ENCODE data around the gene RETSAT. TPM values are rescaled to one million over a fixed set of nuclear protein-coding genes. Genes with fewer than 3 reads are reported as not detected.
A peak's percentile ranks its signal among the peaks of the same experiment; 100 is the strongest.

The RETSAT gene
- polyA plus RNA-seq, 2 of the 4 experiments (the other 2 are of a cell fraction), result 42.3 to 51.6 TPM

DNA sequence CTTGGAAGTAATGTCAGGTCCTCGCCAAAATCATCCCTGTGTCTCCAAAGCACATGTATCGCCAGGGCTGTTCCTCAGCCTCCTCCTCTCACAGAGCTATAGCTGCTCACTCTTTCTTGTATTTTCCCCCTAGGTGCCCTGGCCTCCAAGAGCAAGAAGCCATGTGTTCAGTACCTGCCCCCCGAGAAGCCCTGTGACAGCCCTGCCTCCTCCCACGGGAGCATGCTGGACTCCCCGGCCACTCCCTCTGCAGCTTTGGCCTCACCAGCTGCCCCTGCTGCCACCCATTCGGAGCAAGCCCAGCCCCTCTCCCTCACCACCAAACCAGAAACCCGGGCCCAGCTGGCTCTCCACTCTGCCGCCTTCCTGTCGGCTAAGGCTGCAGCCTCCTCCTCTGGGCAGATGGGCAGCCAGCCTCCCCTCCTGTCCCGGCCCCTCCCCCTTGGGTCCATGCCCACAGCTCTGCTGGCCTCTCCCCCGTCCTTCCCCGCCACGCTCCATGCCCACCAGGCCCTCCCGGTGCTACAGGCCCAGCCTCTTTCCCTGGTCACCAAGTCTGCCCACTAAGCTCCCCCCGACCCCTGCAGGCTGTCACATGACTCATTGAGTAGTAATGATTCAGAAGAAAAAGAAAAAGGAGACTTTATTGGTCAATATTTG lies 45.3 kb downstream of the RETSAT start:
- Histone ChIP-seq H3K4me1 (peaks cover 5% of the 10 kb centered on the region; the same call in 1 of the 3 replicates), H3K4me2 (no peak overlapping the region), H3K9me3 (no peaks in the 10 kb centered on the region), H3K4me3 (no peak overlapping the region), H3K27ac (peak overlapping the region in 1 of 2 experiments; percentile 2; a peak in 1 of 6 replicates)
- TF ChIP-seq CBX8 (IDR thresholded peaks at IDR 0.05), result no peak
- TF ChIP-seq HOXB5 (CRISPR knock-in tag; IDR thresholded peaks at IDR 0.05), result no peak
- no peak for TF ChIP-seq SMC3 (IDR thresholded peaks at IDR 0.05)
- TF ChIP-seq EP300 (IDR thresholded peaks at IDR 0.05), result no peak
- no peak for TF ChIP-seq HOXB13 (CRISPR knock-in tag; IDR thresholded peaks at IDR 0.05; ENCODE audit: low read depth)
- no peak for TF ChIP-seq HDAC2 (IDR thresholded peaks at IDR 0.05)
- no peak for TF ChIP-seq MAFK (IDR thresholded peaks at IDR 0.05; ENCODE audit: partially characterized antibody)
- no peak for TF ChIP-seq FOSL2 (IDR thresholded peaks at IDR 0.05)
- TF ChIP-seq FOSL2 (CRISPR knock-in tag; IDR thresholded peaks at IDR 0.05), result peak; percentile 19; the same call in 1 of the 2 replicates
- no peak for TF ChIP-seq JUNB (IDR thresholded peaks at IDR 0.05)
- ATAC-seq (peak; percentile 21 to 35; a peak in 4 of 6 replicates), DNase-seq (ENCODE audit: low read depth in 1 of 2, low spot score in 1 of 2) (no peak), FAIRE-seq (no peak)
- WGBS (ENCODE audit: missing lambda C conversion rate), result 73% methylated on average over 14 of the region's 15 CpGs
- CTCF ChIA-PET, result interaction anchor here (1.2 to 4.7 kb wide), 4 partner anchors 10 to 243 kb away, joined by 3 to 77 read pairs (median 8); no protein-coding TSS in a partner anchor
- POLR2A ChIA-PET, result interaction anchor here (1.2 kb wide), 1 partner anchor 45 kb away, joined by 4 read pairs; the partner anchor contains the start of genes ELMOD3 and RETSAT

DNA sequence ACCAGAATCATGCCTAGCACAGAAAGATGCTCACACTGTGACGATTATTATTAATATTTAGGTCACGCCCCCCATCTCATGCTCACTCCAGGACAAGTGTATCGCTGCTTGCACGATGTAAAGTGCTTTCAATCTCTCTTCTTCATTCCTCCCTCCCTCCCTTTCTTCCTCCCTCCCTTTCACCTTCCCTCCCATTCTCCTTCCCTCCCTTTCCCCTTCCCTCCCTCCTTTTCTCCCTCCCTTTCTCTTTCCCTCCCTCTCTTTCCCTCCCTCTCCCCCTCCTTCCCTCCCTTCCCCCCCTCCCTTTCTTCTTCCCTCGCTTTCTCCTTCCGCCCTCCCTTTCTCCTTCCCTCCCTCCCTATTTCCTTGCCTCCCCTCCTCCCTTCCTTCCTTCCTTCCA lies 46.1 kb downstream of the RETSAT start:
- TF ChIP-seq EHMT2 (IDR thresholded peaks at IDR 0.05; ENCODE audit: low read depth), result no peak
- 0 out of 2 replicates have a peak, but pooled peaks have one; percentile 9 for TF ChIP-seq FOSL2 (IDR thresholded peaks at IDR 0.05)
- no peak for TF ChIP-seq FOSL2 (CRISPR knock-in tag; IDR thresholded peaks at IDR 0.05)
- FAIRE-seq, result no peak
- H3K27ac ChIP-seq, result no peak overlapping the region

DNA sequence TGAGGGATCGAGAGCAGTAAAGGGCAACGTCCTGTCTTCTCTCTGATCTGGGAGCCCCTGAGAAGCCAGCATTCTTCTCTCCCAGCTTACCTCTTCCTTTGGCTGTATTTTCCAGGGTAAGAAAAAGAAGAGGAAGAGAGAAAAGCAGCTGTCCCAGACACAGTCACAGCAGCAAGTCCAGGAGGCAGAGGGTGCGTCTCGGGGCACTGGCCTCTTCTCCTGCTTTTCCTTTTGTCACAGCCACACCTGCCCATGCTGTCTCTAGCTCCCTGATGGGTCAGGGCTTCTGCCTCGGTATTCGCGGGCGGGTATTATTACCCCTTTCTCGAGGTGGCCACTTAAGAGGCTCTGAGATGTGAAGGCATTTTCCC lies 46.8 kb downstream of the RETSAT start:
- H3K4me3 ChIP-seq, result no peak overlapping the region
- no peak for DNase-seq (ENCODE audit: low read depth in 1 of 2, low spot score in 1 of 2)
- H3K27ac ChIP-seq, result no peak overlapping the region
- ATAC-seq, result no peak
- POLR2A ChIA-PET, result no interaction called here
- no peak for FAIRE-seq
- CTCF ChIA-PET, result interaction anchor here (0.6 to 14.5 kb wide), 6 partner anchors 9 to 243 kb away, joined by 3 to 371 read pairs (median 4); no protein-coding TSS in a partner anchor
- H3K4me2 ChIP-seq, result no peak overlapping the region
- peaks cover 5% of the 10 kb centered on the region; the same call in 1 of the 3 replicates for H3K4me1 ChIP-seq
- TF ChIP-seq KDM1A (IDR thresholded peaks at IDR 0.05; ENCODE audit: low read depth) (no peak), HDAC2 (IDR thresholded peaks at IDR 0.05) (no peak), ZSCAN20 (CRISPR knock-in tag; IDR thresholded peaks at IDR 0.05) (no peak), JUNB (IDR thresholded peaks at IDR 0.05) (no peak), HOXB13 (CRISPR knock-in tag; IDR thresholded peaks at IDR 0.05; ENCODE audit: low read depth) (no peak)
- no peaks in the 10 kb centered on the region for H3K9me3 ChIP-seq
- whole genome bisulfite sequencing (ENCODE audit: missing lambda C conversion rate), result 83% methylated on average over 9 of the region's 9 CpGs

More for the DNA sequence above, 46.1 kb downstream of the RETSAT start:
- Histone ChIP-seq H3K4me3 (no peak overlapping the region), H3K4me1 (peaks cover 5% of the 10 kb centered on the region; the same call in 1 of the 3 replicates), H3K4me2 (no peak overlapping the region), H3K9me3 (no peaks in the 10 kb centered on the region)
- WGBS (ENCODE audit: missing lambda C conversion rate), result 86% methylated on average over 5 of the region's 6 CpGs
- ATAC-seq (no peak), DNase-seq (ENCODE audit: low read depth in 1 of 2, low spot score in 1 of 2) (no peak)
- POLR2A ChIA-PET, result no interaction called here
- CTCF ChIA-PET, result interaction anchor here (1.2 to 4.7 kb wide), 3 partner anchors 9 to 242 kb away, joined by 3 to 77 read pairs (median 4); no protein-coding TSS in a partner anchor

DNA sequence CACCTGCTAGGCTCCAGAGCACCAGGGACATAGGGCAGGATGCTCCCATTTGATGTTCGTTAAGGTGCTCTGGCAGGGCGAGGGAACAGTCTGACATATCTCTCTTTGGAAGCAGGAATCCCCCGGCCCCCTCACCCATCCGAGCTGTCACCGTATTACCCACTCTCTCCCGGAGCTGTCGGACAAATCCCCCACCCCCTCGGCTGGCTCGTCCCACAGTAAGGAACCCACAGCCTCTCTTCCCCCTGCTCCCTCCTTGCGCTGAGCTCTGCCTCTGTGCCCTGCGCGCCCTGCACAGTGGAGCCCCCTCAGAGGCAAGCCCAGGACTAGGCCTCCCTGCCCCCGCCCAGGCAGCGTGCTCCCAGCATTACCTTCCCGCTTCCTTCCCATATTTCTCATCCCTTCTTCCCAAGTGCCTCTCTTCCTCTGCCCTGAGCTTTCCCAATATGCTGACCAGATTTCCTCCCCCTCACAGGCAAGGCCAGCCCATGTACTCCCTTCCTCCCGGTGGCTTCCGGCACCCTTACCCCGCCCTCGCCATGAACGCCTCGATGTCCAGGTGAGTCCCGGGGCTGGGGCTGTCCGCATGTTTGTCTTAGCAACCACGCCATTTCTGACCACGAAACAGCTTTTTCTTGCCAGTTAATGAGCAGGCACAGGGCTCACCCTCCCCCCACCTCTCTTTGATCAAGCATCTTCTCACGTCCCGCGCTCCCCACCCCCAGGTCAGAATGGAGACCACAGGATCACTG lies 50.4 kb downstream of the RETSAT start:
- Histone ChIP-seq H3K4me3 (no peak overlapping the region), H3K9me3 (no peaks in the 10 kb centered on the region), H3K4me1 (no peaks in the 10 kb centered on the region), H3K4me2 (no peak overlapping the region), H3K27ac (no peak overlapping the region)
- DNase-seq (ENCODE audit: low read depth in 1 of 2, low spot score in 1 of 2) (no peak), FAIRE-seq (no peak), ATAC-seq (no peak)
- TF ChIP-seq PHF8 (IDR thresholded peaks at IDR 0.05; ENCODE audit: borderline replicate concordance, low read depth), result no peak
- no peak for TF ChIP-seq RCOR1 (IDR thresholded peaks at IDR 0.05; ENCODE audit: low read depth, low read length)
- TF ChIP-seq, protein P1, sequence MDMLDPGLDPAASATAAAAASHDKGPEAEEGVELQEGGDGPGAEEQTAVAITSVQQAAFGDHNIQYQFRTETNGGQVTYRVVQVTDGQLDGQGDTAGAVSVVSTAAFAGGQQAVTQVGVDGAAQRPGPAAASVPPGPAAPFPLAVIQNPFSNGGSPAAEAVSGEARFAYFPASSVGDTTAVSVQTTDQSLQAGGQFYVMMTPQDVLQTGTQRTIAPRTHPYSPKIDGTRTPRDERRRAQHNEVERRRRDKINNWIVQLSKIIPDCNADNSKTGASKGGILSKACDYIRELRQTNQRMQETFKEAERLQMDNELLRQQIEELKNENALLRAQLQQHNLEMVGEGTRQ (IDR thresholded peaks at IDR 0.05), result no peak
- TF ChIP-seq JUNB (IDR thresholded peaks at IDR 0.05), result no peak
- TF ChIP-seq POLR2AphosphoS2 (conservative IDR thresholded peaks at IDR 0.05; ENCODE audit: low read length), result no peak
- TF ChIP-seq, protein P2, sequence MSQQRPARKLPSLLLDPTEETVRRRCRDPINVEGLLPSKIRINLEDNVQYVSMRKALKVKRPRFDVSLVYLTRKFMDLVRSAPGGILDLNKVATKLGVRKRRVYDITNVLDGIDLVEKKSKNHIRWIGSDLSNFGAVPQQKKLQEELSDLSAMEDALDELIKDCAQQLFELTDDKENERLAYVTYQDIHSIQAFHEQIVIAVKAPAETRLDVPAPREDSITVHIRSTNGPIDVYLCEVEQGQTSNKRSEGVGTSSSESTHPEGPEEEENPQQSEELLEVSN (IDR thresholded peaks at IDR 0.05; ENCODE audit: borderline replicate concordance, low read depth), result no peak
- no peak for TF ChIP-seq RFX5 (IDR thresholded peaks at IDR 0.05)
- TF ChIP-seq RARB (CRISPR knock-in tag; IDR thresholded peaks at IDR 0.05), result no peak
- no peak for TF ChIP-seq EP300 (IDR thresholded peaks at IDR 0.05)
- TF ChIP-seq HOXA7 (CRISPR knock-in tag; IDR thresholded peaks at IDR 0.05), result no peak
- TF ChIP-seq KDM5A (IDR thresholded peaks at IDR 0.05), result no peak
- TF ChIP-seq MAZ (IDR thresholded peaks at IDR 0.05; ENCODE audit: borderline replicate concordance, low read depth, low read length), result no peak
- no peak for TF ChIP-seq SREBF2 (IDR thresholded peaks at IDR 0.05)
- no peak for TF ChIP-seq FOXS1 (CRISPR knock-in tag; IDR thresholded peaks at IDR 0.05)
- TF ChIP-seq ZSCAN20 (CRISPR knock-in tag; IDR thresholded peaks at IDR 0.05), result no peak
- TF ChIP-seq, protein P3, sequence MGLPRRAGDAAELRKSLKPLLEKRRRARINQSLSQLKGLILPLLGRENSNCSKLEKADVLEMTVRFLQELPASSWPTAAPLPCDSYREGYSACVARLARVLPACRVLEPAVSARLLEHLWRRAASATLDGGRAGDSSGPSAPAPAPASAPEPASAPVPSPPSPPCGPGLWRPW (IDR thresholded peaks at IDR 0.05), result no peak
- POLR2A ChIA-PET, result interaction anchor here (0.6 kb wide), 1 partner anchor 15 kb away, joined by 3 read pairs; no protein-coding TSS in a partner anchor
- WGBS (ENCODE audit: missing lambda C conversion rate), result 83% methylated on average over 28 of the region's 28 CpGs
- CTCF ChIA-PET, result interaction anchor here (0.8 to 14.5 kb wide), 5 partner anchors 9 to 378 kb away, joined by 3 to 371 read pairs (median 7); no protein-coding TSS in a partner anchor

All from A549 (cell line).